GM18520 (cell line): ENCODE measurements around the gene AKAP10.
"Not testable (repeated sequence)": the region's sequence is repeated elsewhere in the genome, so short reads cannot be mapped to it uniquely, and the experiment has no call there.

Experiments used
- ATAC-seq: cut with Tn5 transposase; IDR thresholded peaks from one replicate; pipeline ENCODE4 v1.9.1; 2021; ENCODE audit not compliant: unreplicated experiment

Gene AKAP10, protein sequence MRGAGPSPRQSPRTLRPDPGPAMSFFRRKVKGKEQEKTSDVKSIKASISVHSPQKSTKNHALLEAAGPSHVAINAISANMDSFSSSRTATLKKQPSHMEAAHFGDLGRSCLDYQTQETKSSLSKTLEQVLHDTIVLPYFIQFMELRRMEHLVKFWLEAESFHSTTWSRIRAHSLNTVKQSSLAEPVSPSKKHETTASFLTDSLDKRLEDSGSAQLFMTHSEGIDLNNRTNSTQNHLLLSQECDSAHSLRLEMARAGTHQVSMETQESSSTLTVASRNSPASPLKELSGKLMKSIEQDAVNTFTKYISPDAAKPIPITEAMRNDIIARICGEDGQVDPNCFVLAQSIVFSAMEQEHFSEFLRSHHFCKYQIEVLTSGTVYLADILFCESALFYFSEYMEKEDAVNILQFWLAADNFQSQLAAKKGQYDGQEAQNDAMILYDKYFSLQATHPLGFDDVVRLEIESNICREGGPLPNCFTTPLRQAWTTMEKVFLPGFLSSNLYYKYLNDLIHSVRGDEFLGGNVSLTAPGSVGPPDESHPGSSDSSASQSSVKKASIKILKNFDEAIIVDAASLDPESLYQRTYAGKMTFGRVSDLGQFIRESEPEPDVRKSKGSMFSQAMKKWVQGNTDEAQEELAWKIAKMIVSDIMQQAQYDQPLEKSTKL

DNA sequence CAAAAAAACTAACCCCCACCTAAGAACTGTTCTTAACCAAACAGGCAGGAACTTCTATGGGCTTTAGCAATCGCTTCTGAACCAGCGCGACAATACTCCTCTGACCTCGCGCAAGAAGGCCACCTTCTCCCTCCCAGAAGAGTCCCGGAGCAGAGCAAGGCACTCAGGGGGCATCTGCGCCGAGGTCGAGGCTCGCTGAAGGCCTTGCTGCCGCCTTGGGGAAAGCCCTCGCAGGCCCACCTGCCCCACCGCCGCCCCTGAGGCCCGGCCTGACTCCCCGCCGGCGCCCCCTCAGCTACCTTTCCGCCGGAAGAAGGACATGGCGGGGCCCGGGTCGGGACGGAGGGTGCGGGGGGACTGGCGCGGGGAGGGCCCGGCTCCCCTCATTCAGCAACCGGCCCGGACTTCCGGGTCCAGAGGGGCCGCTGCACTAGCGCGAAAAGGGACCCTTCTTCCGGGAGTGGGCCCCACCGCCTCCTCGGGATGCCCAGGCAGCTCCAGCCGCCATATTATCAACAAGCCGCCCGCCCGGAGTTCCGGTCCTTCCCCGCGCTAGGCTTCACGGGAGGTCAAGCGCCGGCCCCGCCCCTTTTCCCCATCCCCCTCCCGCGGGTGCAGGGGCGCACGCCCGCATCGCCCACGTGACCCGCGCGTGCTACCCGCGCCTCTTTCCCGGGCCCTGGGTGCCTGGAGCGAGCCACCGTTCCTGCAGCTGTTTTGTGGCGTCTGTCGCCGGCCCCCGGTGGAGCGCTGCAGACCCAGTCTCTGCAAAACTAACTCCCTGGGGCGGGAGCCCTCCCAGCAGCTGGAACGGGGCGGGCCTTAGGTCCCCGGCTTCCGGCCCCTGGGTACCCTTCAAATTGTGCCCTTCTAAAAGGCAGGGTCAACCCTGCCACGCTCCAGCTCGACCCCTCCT is at the start of gene AKAP10:
Gene AKAP10 (minus strand): TSS at position 536 of the 916 bp plus-strand sequence. CDS start 149 bp downstream, at position 387.
- ATAC-seq, result peak; percentile 66

DNA sequence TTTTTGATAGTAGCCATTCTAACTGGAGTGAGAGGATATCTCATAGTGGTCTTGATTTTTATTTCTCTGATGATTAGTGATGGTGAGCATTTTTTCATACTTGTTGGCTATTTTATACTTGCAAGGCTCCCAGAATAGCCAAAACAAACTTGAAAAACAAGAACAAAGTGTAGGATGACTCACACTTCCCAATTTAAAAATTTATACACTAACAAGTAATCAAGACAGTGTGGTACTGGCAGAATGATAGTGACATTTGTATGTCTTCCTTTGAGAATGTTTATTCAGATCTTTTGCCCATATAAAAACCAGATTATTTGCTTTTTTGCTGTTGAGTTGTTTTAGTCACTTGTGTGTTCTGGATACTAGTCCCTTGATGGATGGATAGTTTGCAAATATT is 49.3 kb upstream of the AKAP10 start:
- no peak for ATAC-seq

DNA sequence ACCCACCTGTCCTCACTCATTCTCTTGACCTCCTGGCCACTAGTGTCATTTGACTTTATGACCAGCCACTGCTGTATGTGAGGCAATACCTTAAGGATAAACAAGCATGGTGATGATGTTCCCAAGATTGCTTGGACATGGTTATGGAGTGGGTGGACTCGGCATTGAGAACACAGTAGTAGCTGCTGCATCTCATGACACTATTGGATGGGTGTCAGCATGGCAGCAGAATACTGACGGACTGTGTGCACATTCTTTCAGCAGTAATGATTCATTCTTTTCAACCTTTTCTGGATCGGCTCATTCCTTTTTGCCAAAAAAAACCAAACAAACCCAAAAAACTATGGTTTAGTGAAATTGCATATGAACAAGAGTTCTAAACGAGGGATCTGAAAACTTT is 45.1 kb upstream of the AKAP10 start:
- no peak for ATAC-seq

DNA sequence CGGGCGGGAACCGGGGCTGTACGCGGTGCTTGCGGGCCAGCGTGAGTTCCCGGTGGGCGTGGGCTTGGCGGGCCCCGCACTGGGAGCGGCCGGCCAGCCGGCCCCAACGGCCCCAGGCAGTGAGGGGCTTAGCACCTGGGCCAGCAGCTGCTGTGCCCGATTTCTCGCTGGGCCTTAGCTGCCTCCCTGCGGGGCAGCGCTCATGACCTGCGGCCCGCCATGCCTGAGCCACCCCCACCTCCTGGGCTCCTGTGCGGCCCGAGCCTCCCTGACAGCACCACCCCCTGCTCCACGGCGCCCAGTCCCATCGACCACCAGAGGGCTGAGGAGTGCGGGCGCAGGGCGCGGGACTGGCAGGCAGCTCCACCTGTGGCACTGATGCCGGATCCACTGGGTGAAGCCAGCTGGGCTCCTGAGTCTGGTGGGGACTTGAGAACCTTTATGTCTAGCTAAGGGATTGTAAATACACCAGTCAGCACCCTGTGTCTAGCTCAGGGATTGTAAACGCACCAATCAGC is 38.9 kb upstream of the AKAP10 start:
- not testable (repeated sequence) for ATAC-seq

DNA sequence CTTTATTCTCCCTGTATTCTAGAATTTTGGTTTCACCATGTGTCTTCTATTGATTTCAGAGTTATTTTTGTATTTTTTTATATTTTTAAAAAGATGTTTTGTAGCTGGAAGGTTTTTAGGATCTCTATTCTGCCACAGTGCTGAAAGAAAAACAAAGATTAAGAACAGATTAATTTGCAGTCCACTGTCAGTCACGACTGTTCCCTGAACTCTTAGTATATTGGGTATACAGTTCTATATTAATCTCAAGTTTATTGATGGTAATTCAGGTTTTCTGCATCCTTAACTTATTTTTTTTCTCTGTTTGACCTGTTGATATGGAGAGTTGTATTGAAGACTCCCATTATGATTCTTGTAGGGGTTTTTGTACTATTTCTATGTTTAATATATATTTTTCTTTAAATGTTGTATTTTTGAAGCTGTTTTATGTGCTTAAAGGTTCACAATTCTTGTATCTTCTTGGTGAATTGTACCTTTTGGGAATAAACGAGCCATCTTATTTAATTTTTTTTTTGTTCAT is 34.4 kb upstream of the AKAP10 start:
- no peak for ATAC-seq

DNA sequence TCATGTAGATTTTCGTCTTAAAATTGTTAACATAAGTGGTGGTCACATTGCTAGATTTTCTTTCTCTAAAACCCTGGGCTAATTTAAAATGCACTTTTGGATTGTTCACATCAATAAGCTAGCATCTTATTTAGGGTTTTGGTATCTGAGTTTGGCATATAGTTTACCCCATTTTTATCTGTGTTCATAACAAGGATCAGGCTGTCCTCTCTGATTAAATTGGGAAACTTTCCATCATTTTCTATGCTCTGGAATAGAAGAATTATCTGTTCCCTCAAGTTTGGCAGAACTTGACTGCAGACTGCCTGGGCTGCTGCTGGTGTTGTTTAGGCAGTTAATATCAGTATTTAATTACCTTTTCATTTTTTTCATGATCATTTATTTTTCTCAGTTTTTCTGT is 33.3 kb upstream of the AKAP10 start:
- no peak for ATAC-seq

DNA sequence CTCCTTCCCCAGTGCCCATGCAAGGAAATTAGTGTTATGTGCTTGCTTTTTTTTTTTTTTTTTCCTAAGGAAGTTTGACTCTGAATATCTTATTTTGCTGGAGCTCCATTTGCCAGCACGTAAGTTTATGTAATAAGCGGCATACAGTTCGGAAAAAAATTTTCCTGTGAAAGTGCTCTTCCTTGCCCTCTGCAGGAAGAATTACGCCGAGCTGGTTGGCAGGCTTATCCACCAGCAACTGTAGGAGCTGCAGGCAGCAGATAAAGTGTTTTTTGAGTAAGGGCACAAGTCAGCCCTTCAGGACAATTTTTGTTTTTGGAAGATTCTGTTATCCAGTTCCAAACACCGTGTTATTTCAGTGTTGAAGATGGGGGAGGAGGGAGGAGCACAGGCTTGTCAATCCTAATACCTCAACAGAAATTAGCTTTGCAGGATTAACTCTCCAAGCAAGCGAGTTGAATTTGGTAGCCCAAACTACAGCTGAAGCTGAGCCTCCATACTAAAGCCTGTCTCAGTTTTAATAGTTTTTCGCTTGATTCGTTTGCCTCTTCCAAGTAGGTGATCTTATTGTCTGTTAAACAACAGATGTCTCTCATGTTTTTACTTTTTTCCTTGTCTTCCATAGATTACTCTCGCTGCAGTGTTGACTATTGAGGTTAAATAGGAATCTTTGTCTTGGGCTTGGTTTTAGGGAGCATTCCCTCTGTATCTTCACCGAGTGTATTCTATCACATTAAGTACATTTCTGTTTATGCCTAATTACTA is 32.7 kb upstream of the AKAP10 start:
- ATAC-seq, result no peak

DNA sequence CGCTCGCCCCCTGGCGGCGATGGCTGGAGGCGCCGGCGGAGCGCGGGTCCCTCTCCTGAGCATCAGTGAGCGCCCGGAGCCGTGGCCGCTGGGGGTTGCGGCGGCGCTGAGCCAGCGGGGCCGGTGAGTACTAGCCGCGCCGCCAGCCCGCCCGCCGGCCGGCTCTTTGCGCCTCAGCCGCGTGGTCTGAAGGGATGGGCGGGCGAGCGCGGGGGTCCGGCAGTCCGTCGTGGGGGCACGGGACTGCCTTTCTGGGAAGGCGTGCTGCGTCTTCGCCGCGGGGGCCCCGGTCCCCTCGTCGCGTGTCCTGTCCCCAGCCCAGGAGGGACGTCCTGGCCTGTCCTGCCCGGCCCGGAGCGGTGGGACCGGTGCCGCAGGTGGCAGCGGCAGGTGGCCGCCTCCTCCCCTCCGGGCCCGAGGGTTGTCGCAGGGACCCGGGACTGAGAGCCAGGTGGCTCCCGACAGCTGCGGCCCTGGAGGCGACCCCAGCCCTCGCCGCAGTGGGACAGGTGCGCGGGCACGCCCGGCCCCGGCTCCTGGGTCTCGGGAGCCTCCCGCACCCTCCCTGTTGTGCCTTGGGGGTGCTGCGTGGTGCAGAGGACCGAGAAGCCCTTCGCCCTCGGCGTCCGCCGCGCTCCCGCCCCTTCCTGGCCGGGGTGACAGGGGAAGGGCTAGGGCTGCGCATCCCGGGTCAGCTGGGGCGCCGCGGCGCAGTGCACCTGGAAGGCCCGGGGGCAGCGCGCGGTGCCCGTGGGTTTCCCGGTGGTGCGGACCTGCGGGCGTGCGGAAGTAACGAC is 31.9 kb upstream of the AKAP10 start, which contains the start of gene SPECC1:
Gene SPECC1 (plus strand): TSS at position 58 of the 797 bp plus-strand sequence. CDS start 87,293 bp downstream, outside the sequence.
- ATAC-seq, result peak; percentile 94

DNA sequence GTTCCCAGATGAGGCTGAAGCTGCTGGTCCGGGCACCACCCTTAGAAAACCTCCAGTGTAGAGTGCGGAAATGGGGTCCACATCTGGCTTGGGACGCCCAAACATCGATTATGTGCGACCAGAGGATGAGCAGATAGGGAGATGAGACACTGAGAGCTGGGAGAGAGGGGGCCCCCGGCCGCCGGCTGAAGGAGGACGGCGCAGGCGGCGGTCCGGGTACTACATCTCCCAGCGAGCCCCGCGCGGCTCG is 31.3 kb upstream of the AKAP10 start:
- no peak for ATAC-seq

DNA sequence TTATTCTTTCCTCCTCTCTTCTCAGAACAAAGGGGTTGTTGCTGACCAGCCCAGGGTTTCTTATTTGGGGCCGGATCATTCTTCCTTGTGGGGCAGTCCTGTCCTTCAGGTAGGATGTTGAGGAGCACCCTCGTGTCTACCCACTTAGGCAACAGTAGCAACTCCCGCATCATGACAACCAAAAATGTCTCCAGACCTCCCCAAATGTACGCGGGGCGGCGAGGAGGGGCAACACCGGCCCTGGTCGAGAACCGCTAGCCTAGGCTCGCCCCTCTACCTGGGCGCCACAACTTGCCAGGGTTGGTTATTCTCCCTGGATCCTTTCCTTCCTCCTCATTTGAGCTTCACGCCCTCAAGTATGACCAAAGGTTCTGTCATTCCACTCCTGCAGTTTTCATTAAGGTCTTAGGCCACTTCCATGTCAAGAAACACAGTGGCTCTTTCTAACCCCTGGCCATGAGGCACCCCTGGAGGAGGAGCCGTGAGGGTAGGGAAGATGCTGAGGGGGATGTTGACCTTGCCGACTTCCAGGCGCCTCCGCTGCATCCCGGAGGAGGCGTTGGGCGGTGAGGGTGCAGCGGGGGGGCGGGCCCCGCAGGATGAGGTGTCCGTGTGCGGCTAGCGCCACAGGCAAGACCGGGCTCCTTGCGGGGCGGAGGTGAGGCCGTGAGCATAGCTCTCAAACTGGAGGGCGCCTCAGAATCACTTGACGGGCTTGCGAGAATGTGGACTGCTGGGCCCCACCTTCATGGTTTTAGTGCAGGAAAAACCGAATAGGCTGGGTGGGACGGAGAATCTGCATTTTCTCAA is 30.8 kb upstream of the AKAP10 start:
- ATAC-seq, result no peak

DNA sequence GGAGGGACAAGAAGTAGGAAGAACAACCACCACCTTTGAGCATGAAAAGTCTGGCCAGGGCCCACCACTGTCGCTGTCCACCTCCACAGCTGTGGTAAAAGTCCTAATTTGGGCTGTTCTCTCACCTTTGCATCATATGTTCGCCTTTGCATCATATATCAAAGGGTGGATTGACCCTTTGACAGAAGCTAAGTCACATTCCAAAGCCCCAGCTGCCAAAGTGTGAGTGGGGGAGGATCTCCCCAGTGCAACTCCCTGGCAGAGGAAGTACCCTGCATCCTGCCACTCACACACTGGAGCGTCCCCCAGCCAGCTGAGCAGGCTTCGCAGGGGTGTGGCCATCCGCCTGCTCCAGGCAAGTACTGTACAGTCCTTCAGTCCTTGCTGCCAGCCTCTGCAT is 18.9 kb upstream of the AKAP10 start:
- no peak for ATAC-seq

DNA sequence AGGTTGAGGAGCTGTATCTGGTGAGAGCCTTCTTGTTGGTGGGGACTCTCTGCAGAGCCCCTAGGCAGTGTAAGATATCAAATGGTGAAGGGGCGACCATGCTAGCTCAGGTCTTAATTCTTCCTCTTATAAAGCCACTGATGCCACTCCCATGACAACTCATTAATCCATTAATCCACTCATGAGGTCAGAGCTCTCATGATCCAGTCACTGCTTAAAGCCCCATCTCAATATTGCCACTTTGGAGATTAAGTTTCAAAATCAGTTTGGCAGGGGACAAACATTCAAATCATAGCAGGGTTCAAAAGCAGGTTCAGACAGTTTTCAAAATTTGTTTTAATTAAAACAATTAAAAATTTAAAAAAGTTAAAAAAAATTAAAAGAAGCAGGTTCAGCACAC is 18.5 kb upstream of the AKAP10 start:
- no peak for ATAC-seq

DNA sequence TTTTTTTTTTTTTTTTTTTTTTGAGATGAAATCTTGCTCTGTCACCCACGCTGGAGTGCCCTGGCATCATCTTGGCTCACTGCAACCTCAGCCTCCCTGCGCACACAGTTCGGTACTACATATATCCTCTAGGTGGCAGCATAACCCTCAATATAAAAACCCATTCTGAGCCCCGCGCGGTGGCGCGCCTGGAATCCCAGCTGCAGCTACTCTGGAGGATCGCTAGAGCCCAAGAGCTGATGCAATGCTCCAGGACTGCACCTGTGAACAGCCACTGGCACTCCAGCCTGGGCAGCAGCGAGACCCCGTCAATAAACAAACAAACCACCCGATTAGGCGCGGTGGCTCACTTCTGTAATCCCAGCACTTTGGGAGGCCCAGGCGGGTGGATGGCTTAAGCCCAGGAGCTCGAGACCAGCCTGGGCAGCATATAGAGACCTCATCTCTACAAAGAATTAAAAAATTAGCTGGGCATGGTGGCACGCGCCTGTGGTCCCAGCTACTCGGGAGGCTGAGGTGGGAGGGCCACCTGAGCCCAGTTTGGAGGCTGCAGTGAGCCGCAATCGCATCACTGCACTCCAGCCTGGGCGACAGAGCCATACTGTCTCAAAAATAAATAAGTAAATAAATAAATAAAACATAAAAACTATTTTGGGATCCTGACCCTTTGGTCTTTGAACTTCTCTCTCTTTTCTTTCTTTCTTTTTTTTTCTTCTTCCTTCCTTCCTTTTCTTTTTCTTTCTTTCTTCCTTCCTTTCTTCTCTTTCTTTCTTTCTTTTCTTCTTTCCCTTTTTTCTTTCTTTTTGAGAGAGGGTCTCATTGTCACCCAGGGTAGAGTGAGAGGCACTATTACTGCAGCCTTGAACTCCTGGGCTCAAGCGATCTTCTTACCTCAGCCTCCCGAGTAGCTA is 15.4 kb upstream of the AKAP10 start:
- no peak for ATAC-seq

DNA sequence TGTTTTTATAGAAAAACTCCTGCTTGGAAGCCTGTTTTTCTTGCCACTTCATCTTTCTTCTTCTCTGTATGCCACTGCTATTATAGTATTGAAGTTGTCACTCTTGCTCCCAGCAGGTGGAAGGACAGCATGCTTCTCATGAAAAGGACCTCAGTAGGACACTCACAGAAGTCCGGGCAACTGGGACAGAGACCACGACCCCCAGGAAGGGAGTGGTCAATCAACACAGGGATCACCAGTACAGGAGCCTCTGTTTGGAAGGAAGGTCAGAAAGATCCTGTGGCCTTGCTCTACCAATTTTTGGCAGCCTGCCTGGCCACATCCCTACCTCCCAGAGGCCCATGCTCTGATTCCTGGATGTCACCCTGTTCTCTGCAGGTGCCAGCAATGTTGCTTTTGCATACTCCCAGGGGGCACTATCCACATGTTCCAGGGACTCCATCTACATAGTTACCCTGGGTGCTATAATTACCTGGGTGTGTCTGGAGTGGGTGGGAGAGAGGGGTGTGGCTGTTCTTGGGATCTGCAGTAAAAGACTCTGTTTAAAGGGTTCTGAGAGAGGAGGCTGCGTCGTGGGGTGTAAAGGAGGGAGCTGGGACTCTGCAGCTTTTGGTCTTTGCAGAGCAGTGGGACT is 13.7 kb upstream of the AKAP10 start:
- ATAC-seq, result no peak

DNA sequence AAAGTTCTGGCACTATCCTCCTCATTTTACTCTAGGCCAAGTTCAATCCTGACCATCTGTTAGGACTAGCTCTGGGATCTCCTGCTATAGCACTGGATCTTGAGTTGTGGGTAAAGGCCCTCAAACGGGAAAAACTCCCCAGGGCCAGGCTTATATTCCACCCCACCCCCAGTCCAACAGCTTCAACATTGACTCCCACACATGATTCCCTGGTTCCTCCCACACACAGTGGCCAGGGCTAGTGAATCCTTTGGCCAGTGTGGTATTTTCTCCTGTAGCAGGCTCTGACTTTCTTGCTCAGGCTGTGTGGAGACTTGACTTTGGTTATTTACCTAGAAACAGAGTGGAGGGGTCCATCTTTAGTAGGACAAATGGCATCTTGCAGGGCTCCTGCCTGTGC is 10.3 kb upstream of the AKAP10 start:
- no peak for ATAC-seq

DNA sequence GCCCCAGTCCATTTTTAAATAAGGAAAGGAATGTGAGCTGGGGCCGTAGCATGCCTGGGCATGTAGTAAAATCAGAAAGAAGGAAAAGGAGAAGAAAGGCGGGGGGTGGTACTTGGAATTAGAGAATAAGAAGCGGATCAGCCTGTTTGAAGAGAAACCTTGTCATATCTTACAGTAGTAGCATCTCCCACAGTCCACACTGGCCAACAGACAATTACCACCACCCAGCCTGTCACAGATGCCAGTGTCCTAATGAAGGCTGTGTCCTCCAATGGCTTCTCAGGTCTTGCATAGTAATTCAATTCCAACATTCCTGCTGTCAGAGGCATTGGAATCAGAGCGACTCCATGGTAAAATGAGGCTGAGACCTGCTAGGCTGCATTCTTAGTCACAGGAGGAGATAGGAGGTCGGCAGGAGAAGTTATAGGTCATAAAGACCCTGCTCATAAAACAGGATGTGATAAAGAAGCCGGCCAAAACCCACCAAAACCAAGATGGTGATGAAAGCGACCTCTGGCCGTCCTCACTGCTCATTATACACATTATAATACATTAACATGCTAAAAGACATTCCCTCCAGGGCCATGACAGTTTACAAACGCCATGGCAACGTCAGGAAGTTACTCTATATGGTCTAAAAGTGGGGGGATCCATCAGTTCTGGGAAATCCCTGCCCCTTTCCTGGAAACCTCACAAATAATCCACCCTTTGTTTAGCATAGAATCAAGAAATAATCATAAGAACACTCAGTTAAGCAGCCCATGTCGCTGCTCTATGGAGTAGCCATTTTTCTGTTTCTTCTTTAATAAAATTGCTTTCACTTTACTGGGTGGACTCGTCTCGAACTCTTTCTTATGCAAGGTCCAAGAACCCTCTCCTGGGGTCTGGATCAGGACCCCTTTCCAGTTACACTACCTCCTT is 9.6 kb upstream of the AKAP10 start:
- no peak for ATAC-seq
